Right lobe of liver (tissue), 4 donors: ENCODE measurements around the gene PCDH12.

Source experiments
- CTCF ChIP-seq, 4 donors: fragments of 200-600 bp in 3 of 4; fragments of 450-650 bp in 1 of 4; IDR thresholded peaks; one replicate each; pipeline versions ENCODE4 v1.5.1 to v1.8.0; 2016 to 2022; ENCODE audit warnings: antibody characterized with exemption in 4 of 4, mild to moderate bottlenecking in 2 of 4
- POLR2A ChIP-seq: fragments of 450-650 bp; IDR thresholded peaks from one replicate; pipeline ENCODE4 v1.6.1; 2017; ENCODE audit warnings: antibody characterized with exemption, mild to moderate bottlenecking
- donor health status: DM: no; HTN: no; CAD: no.
- donor health status: DM: no; HTN: no; CAD: no.
- donor health status: DM: no; HTN: yes; CAD: no.

GRCh38 chr5:141997358-141997960, 39.5 kb upstream of the PCDH12 start:
- TF ChIP-seq CTCF (IDR thresholded peaks at IDR 0.05) (no peak), POLR2A (peak; percentile 19)
